Midbrain (tissue), 1 donor: ENCODE data around the gene RAB11FIP2.
"Not testable (repeated sequence)": the region's sequence is repeated elsewhere in the genome, so short reads cannot be mapped to it uniquely, and the experiment has no call there.

Experiments
- DNase-seq: peaks from one replicate; lab custom pipeline; 2025; lab: John Stamatoyannopoulos, UW

Gene RAB11FIP2, protein sequence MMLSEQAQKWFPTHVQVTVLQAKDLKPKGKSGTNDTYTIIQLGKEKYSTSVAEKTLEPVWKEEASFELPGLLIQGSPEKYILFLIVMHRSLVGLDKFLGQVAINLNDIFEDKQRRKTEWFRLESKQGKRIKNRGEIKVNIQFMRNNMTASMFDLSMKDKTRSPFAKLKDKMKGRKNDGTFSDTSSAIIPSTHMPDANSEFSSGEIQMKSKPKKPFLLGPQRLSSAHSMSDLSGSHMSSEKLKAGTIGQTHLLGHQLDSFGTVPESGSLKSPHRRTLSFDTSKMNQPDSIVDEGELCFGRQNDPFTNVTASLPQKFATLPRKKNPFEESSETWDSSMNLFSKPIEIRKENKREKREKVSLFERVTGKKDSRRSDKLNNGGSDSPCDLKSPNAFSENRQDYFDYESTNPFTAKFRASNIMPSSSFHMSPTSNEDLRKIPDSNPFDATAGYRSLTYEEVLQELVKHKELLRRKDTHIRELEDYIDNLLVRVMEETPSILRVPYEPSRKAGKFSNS

DNA sequence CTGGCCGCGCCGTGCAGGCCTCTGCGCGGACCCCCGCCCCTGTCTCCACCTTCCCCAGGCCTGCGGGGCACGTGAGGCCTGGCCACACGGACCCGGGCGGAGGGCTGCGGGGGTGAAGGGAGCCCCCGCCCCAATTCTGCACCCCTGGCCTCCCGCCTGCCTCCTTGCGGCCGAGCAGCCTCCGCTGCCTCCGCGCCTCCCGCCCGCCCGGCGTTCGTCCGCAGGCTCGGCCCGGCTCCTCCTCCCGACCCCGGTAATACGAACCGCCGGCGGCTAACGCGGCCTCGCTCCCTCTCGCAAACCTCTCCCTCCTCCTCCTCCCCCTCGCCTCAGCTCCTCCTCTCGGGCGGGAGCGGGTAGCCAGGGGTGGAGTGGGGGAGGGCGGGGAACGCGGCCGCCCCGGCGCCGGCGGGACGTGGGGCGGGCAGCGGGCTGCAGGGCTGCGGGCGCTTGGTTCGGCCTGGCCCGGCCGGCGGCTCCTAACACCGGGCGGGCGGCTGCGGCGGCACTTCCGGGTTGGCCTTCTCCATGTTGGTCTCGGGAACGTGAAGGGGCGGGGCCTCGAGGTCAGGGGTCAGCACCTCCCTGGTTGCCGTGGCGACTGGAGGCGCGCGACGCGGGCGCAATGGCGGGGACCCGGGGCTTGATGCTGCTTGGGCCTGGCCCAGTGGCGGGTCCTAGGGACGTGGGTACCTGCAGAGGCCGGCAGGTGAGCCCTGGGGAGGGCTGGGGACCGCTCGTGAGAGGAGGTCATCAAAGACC, at the start of gene RAB11FIP2:
RAB11FIP2 (minus strand) TSS at position 547 of the 762 bp plus-strand sequence. CDS start 778 bp downstream, outside the sequence.
- peak; percentile 96 for DNase-seq

GRCh38 chr10:118096022-118096421, 49.3 kb upstream of the RAB11FIP2 start:
- DNase-seq = no peak

GRCh38 chr10:118092209-118092608, 45.5 kb upstream of the RAB11FIP2 start:
- DNase-seq = no peak

DNA sequence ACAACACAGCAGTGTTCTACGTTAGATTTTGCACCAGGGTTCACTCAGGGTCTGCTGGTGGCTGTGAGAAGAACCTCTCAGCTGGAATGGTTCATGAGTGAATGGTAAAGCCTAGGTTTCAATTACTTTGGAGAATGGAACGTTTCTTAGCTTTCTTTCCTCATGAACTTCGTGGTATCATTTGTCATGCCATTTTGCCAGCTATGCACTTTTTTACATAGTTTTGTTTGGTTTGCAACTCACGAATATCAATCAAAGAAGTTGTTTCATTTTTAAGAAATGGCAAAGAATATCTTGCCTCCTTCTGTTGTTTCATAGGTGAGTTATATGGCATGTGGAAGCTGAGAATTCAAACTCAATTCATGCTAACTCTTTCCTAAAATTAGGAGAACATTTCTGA, 34.1 kb upstream of the RAB11FIP2 start:
- no peak for DNase-seq

- no peak for DNase-seq
Measured at GRCh38 chr10:118076705-118077104, 30.0 kb upstream of the RAB11FIP2 start.

GRCh38 chr10:118072840-118073239, 26.1 kb upstream of the RAB11FIP2 start:
- DNase-seq = no peak

- not testable (repeated sequence) for DNase-seq
Measured at GRCh38 chr10:118067389-118067788, 20.6 kb upstream of the RAB11FIP2 start.

DNA sequence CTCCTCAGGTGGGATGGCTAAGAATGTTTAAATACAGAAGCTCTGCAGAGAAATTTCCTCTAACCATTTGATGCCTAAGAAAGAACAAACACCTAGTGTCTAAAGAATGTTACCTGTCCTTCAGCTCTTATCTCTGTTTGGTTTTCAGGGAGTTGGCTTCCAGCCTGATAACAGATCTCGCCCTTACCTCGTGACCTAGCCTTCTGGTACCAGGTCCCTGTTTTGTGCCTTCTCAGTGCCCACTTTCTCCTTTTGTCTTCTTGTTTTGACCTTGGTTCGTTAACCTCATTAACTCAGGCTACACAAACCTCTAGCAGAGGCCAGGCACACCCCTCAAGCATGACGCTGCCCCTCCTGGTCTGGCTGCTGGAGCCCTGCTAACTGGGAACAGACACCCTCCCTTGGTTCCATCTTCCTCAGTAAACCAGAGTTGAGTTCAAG, 16.1 kb upstream of the RAB11FIP2 start:
- DNase-seq = no peak

DNA sequence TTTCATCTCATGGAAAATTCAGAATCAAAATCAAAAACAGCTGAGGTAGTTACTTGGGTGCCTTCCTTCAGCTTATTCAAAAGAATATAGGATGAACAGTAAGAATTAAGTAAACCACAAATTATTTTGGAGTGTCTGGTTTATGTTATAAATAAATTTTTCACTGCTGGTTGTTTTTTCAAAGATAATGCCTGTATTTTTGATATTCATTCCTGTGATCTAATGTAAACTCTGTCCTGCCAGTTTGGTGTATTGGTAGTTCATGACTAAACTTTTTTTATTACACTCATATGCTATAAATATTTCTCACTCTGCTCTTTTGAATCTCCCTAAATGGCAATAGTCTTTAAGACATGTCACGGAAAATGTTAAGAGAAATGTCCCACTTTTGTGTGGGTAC, 11.6 kb upstream of the RAB11FIP2 start:
- DNase-seq = no peak

DNA sequence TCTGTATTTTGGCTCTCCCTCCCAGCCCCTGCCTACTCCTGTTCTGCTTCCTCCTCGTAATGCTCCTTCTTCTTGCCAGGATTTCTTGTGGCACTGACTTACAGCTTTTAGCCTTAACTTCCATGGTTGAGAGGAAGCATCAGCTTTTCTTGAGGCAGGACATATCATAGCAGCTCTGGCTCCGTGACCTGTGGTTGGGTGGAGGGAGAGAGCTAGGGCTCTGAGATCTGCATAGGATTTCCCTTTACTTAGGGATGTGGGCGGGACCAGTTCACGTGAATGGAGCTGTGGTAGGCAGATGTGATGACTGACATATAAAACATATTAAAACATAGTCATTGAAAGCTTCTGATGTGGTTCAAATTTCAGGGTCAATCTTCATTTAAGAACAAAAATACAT, 10.6 kb upstream of the RAB11FIP2 start:
- DNase-seq = no peak

DNA sequence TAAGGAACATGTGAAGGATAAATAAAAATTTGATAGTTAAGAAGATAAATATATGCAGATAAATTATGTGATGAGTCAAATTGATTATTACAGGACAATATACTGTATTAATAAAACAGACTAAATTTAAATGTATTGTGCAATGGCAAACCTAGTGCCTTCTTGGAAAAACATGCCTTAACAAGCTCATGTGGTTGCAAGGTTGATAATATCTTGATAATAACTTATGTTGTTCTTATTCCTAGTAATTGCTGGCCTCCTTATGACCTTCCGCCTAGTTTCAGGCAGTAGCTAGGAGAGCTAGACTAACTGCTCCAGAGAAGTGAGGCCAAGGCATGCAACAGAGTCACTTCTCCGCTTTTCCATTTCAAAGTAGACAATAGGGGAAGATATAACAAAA, 7.6 kb upstream of the RAB11FIP2 start:
- DNase-seq = no peak

DNA sequence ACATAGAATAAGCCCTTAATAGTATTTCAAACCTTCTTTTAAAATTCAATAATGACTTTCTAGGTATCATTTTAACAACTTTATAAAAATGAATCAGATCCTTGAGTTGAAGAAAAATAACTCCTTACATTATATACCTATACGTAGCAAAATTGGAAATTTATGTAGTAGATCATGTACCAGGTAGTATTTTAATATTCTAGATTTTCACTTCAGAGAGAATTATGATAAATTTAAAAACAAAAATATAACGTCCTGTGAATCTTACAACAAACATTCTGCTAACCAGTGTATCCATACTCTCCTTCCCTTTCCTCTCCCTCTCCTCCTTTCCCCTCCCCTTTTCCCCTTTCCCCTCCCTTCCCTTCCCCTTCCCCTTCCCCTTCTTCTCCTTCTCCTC, 6.1 kb upstream of the RAB11FIP2 start:
- no peak for DNase-seq

- DNase-seq = no peak
Measured at GRCh38 chr10:118047880-118048279, 1.1 kb upstream of the RAB11FIP2 start.

DNA sequence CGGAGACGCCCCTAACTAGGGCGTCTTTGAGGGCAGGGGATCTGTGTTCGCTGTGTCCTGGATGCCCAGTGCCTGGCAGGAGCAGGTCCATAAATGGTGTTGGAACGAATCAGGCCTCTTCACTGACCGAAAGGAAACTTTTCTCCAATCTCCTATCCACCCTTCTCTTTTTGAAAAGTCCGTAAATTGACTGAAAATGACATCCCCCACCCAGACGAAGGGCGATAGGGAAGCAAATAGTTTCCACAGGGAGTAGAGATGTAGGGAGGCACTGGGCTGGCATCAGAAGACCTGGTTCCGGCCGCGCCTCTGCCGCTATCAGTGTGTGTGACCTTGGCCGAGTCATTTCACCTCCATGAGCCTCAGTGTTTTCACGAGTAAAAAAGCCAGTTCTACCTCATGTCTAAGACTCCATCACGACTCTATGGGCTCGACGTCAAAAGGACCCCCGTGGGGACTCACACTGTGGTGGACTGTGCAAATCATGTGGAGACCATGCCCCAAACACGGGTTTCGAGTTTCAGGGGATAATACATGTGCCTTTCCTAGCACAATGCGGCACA, 497 bp upstream of the RAB11FIP2 start:
- DNase-seq = no peak

DNA sequence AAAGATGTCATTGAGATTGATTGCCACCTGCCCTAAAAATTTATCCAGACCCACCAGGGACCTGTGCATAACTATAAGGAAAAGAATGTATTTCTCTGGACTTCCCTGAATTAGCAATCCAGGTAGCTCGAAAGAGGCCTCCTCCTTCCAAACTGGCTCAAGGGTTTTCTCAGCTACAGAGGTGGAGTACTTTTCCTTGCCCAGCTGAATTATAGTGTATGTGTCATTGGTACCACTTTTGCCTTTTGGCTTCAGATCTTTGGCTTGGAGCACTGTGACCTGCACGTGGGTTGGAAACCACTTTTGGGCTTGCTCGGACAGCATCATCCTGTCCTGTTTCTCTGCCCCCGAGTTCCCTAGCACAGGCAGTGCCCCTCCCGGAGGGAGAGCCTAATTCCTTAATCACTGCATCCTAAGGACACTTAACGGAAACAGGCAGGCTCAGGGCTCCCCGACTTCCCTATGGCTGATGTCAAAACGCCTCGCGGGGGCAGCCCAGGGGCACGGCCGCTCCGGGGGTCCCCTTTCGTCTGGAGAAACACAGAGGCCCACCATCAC, 825 bp downstream of the RAB11FIP2 start:
- peak; percentile 35 for DNase-seq

DNA sequence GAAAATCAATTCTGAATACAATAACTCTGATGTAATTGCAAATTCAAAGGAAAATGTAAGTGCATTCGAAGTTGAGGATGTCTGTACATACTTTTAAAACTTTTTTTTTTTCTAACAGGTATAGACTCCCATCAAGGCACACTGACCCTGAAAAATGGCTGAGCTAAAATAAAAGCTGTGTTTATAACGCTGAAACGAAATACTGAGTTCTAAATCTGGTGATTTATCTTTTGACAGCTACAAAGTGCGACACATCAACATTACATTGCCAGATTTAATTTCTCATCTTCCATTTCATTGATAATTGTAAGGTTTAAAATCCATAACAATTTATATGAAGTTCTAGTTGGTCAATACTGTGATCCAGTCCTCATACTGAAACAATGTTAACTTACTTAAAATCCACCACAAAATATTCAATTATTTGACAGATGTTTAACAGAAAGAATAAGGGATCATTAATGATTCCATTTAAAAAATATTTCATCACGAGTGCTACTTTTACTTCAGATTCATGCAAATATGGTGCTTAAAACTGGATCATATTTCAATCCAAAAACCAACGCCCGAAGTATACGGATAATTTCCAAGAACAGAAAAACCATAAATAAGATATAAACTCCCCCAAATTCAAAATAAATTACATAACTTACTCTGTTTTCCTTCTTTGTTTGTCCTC, 1.4 kb downstream of the RAB11FIP2 start:
- DNase-seq = no peak

GRCh38 chr10:118042827-118043242, 3.9 kb downstream of the RAB11FIP2 start:
- DNase-seq = no peak

DNA sequence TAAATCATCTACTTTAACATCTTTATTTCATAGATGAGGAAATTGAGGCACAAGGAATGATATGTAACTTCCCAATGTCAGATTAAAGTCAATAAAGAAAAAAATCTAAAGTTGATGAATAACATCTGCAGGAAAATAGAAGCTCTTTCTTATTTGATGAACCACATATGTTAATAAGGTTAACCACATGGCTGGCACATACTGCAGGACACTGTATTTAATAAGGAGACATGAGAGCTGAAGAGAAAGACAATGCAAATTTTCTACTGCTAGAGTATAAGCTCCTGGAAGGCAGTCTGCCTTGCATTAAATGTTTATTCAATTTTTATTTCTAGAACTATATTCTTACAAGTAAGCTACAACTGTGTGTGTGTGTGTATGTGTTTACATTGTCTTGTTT, 4.4 kb downstream of the RAB11FIP2 start:
- DNase-seq = no peak

- no peak for DNase-seq
Measured at GRCh38 chr10:118041316-118041715, 5.4 kb downstream of the RAB11FIP2 start.

- DNase-seq = no peak
Measured at GRCh38 chr10:118036281-118036875, 10.4 kb downstream of the RAB11FIP2 start.

GRCh38 chr10:118035354-118036005, 11.3 kb downstream of the RAB11FIP2 start:
- DNase-seq = no peak
